ENCODE data around the gene LDLRAD1.

LDLRAD1 gene, protein sequence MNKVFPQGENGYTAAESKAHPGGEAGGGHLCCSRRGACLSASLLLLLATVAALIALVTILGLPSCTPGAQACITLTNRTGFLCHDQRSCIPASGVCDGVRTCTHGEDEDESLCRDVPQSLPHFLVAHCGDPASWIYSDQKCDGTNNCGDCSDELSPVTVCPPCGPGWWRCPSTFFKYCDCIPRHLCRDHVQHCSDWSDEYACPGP

DNA sequence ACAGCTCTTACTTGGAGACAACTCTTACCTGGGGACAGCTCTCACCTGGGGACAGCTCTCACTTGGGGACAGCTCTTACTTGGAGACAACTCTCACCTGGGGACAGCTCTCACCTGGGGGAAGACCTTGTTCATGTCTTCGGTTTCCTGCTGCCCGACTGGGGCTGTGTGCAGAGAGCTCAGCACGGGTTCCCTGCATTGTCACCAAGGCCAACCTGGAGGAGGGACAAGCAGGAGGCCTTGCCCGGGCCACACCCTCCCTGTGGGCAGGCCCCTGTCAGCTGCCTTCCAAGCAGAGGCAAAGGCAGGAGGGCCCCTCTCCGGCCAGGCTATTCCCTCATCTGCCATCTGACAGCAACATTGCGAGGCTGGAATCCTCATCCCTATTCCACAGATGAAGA is at the start of gene LDLRAD1:
TSS of gene LDLRAD1 (minus strand) at position 208 of the 400 bp plus-strand sequence. CDS start at position 134, 74 bp downstream.
- TF ChIP-seq, protein P1, sequence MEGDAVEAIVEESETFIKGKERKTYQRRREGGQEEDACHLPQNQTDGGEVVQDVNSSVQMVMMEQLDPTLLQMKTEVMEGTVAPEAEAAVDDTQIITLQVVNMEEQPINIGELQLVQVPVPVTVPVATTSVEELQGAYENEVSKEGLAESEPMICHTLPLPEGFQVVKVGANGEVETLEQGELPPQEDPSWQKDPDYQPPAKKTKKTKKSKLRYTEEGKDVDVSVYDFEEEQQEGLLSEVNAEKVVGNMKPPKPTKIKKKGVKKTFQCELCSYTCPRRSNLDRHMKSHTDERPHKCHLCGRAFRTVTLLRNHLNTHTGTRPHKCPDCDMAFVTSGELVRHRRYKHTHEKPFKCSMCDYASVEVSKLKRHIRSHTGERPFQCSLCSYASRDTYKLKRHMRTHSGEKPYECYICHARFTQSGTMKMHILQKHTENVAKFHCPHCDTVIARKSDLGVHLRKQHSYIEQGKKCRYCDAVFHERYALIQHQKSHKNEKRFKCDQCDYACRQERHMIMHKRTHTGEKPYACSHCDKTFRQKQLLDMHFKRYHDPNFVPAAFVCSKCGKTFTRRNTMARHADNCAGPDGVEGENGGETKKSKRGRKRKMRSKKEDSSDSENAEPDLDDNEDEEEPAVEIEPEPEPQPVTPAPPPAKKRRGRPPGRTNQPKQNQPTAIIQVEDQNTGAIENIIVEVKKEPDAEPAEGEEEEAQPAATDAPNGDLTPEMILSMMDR (IDR thresholded peaks at IDR 0.05) = no peak
- TF ChIP-seq ZFX (IDR thresholded peaks at IDR 0.05; ENCODE audit: borderline replicate concordance) = no peak
- peak within 1 kb of the TSS; percentile 35 for H3K27ac ChIP-seq

DNA sequence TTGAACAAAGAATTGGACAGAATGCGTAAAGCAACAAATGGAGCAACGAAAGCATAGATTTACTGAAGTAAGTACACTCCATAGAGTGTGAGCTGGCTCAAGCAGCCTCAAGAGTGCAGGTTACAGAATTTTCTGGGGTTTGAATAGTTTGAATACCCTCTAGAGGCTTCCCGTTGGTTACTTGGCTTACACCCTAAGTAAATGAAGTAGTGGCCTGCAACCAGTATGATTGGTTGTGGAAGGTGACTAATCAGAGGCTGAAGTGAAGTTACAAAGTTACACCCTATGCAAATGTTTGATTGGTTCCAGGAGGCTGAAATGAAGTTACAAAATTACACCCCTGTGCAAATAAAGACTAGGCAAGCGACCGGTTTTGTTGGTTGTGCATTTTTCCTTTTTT is 46.3 kb upstream of the LDLRAD1 start:
- H3K27ac ChIP-seq = no peak overlapping the region
- no peak for TF ChIP-seq ZFX (IDR thresholded peaks at IDR 0.05; ENCODE audit: borderline replicate concordance)
- TF ChIP-seq, protein P1 (IDR thresholded peaks at IDR 0.05) = no peak

DNA sequence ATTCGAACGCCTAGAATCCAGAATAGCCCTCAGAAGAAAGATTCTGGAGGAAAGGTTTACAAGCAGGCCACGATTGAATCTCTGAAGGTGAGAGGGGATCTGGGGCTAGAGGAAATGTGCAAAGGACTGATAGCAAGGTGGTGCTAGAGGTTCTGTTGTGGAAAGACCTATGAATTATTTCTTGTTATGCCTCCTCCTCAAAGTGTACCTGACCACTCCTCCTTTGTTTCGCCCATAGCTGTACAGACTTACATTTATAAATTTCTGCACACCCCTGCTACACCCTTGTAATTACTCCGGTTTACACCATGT is 36.4 kb upstream of the LDLRAD1 start:
- H3K27ac ChIP-seq = no peak overlapping the region

DNA sequence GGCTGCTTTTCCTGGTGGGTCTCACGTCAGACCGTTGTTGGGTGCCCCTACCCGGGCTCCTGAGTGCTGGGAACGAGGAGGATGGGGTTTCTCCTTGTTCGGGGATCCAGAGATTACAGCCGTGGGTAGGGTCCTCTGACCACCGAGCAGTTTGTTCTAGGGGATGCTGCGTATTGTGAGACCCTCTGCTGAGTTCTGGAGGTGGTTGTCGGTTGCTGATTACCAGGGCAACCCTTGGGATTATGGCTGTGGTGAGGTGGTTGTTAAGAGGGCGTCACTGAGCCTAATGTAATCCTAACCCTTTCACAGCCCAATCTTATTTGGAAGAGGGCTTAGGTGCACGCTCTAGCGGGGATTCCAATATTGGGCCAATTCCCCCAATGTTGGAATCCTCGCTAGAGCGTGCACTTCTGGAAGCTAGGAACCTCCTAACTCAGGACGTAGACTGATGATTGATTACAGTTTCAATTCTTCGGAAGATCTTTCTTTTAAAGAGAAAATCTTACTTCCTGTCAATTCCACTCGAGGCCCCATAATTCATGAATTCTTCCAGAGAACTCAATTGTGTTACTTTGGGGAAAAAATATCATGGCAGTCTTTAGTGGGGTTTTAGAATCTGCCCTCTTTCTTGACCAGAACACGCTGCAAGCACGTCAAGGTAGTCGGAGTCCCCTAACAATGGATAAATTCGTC is 35.9 kb upstream of the LDLRAD1 start:
- peak overlapping the region; percentile 83 for H3K27ac ChIP-seq
- TF ChIP-seq ZFX (IDR thresholded peaks at IDR 0.05; ENCODE audit: borderline replicate concordance) = no peak
- TF ChIP-seq, protein P1 (IDR thresholded peaks at IDR 0.05) = no peak

More for the DNA sequence above, 36.4 kb upstream of the LDLRAD1 start:
- TF ChIP-seq, protein P1 (IDR thresholded peaks at IDR 0.05) = no peak
- TF ChIP-seq ZFX (IDR thresholded peaks at IDR 0.05; ENCODE audit: borderline replicate concordance) = no peak

DNA sequence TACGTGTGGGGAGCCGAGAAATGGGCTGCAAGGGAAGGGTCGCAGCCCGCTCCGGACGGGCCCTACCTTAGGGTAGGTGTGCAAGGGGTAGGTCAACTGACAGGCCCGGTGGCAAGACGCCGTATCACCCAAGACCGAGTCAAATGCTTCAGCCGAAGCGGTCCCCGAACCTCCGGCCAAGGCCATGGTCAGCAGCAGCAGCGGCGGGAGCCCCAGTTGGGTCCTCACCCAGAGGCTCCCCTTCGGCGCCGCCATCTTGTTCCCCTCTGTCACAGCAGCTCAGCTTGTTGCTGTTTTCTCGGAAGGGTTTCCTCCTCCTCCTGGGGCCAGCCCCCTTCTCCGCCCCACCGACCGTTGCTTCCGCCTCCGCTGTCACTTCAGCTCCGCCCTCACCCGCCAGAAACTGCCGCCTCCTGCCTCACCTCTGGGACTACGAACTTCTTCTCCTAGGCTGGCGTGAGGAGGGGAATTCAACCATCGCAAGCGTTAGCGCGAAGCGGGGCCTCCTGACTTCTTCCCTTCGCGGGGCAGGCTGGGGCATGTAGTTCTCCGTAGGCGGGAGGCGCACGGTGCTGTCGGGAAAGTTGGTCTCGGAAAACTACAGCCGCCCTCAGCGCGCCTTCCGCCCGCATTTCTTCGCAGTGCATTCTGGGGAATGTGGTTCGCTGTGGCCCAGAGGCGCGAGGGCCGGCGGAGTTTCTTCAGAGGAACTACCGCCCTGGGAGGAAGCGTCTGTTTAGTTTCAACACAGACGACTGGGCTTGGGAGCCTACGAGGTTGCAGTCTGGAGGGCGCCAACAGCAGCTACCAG is 35.2 kb upstream of the LDLRAD1 start, which contains the start of the genes TCEANC2 and TMEM59:
TSS of gene TCEANC2 (plus strand) at position 675 of the 811 bp plus-strand sequence. CDS start 815 bp downstream, outside the sequence.
TSS of gene TMEM59 (minus strand) at position 271 of the 811 bp plus-strand sequence. CDS start at position 255, 16 bp downstream.
- TF ChIP-seq, protein P1 (IDR thresholded peaks at IDR 0.05) = no peak
- TF ChIP-seq ZFX (IDR thresholded peaks at IDR 0.05; ENCODE audit: borderline replicate concordance) = no peak

DNA sequence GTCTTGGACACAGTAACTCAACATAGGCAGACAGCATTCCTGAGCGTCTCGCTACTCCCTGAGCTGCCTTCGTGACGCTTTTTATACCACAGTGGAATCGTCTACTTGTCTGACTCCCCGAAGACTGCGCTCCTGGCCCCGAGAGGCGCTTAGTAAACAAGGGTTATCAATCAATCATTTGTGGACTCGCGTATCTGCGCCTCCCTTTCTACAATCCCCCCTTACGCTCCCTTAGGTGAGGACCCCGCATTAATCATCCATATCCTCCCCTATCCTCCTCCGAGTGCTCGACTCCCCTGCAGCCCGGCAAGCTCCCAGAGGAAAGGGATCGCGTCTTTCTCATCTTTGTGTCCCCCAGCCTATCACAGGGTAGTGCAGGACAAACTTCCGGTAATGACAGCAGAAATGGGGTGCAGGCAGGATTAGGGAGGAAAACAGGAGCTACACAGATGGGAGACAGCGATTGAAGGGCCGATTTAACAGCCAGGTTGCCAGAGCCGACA is 34.5 kb upstream of the LDLRAD1 start:
- peak overlapping the region; percentile 83 for H3K27ac ChIP-seq
- TF ChIP-seq ZFX (IDR thresholded peaks at IDR 0.05; ENCODE audit: borderline replicate concordance) = no peak
- TF ChIP-seq, protein P1 (IDR thresholded peaks at IDR 0.05) = no peak

More for the DNA sequence above, 35.2 kb upstream of the LDLRAD1 start, which contains the start of the genes TCEANC2 and TMEM59:
- H3K27ac ChIP-seq = peak within 1 kb of the TSS; percentile 83

All from 22Rv1 (cell line).